Ramos (cell line): ENCODE data around the gene OPRL1.

ENCODE experiments used
- in situ Hi-C: fragments of 300-500 bp; cut with MboI; formaldehyde crosslinking; loops from one replicate; pipeline ENCODE4 v1.14.3; 2022; ENCODE audit warnings: low sequenced_read_pairs; ENCODE audit not compliant: unreplicated experiment

OPRL1 gene

DNA sequence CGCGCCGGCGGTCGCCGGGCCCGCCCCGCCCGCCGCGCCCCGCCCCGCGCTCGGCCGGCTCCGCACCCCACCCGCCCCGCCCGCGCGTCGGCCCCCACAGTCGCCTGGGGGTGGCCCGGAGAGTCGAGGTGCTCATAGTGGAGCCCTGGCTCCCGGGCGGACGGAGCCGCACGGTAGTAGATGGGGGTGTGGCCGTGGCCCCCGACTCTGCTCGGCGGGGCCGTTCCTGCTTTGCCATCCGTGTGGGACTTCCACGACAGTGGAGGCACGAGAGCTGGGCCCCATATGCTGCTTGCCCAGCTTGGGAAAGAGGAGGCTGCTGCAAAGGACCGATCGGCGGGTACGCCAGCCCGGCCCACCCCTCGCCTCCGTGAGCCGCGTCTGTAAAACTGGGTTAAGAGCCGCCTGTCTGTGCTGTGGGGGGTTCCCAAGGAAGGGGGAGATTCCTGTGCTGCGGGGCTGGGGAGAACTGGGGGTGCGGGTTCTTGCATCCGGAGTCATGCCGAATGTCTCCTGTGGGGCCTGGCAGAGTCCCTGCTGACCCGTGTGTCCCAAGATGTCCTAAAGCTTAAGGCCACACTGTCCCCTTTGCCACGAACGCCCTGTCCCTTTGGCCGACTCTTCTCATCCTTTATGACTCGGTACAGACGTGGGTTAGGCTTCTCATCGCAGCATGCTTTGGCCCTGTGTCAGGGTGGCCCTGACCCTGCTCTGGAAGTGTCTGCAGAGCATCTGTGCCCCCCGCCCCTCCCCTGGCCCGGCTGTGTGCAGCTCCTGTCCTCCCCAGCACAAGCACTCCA is at the start of gene OPRL1:
Gene OPRL1 (plus strand): TSS at position 70 of the 800 bp plus-strand sequence. CDS start 12,639 bp downstream, outside the sequence.
- in situ Hi-C loops: no loop called here

DNA sequence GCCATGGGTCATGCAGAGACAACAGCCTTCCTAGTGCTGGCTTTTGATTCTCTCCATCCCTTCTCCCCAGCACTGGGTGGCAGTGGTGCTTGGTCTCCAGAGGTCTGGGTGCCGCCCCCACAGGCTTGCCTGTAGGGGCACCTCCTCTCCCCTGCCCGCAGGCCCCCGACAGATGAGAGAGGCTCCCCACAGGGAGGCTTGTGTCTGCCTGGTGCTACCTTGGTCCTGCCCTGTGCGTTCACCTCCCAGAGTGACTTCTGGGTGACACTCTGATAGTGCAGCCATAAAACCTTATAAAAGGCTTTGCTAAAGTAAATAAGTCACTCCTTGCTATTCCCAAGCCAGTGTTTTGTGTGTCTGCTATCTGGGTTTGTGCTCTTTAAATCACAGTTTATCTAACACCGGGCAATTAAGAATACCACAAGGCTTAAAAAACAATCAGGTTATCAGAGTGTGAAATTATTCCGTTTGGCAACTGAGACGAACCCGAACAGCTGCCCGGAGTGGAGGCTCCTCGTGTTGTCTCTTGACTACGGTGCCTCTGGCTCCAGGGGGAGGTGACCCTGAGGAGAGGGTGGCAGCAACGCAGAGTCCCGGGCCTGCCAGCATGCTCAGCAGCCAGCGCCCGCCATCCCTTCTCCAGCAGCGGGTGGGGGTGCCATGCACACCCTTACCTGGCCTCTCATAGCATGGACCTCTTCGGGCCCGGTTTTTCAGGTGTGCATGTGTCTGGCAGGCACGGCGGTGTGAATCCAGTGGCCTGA is 49.3 kb upstream of the OPRL1 start:
- in situ Hi-C loops: no loop called here

DNA sequence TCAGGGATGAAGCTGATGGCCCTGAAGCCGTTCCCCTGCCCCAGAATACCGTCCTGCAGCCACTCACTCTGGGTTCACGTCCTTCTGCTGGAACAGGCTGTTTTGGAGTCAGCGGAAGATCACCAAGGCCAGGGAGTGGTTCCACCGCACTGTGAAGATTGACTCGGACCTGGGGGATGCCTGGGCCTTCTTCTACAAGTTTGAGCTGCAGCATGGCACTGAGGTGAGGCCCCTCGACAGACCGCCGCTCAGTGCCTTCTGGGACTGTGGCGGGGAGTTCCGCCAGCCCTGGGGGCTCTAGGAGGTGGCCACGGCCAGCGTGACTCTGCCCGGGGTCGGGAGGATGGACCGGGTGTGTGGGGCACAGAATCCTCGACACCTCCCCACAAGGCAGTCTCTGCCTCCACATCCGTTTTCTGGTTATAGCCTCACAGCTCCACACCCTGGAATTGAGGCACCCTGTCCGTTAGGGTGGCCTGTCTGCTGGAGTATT is 48.0 kb upstream of the OPRL1 start:
- in situ Hi-C loops: no loop called here

DNA sequence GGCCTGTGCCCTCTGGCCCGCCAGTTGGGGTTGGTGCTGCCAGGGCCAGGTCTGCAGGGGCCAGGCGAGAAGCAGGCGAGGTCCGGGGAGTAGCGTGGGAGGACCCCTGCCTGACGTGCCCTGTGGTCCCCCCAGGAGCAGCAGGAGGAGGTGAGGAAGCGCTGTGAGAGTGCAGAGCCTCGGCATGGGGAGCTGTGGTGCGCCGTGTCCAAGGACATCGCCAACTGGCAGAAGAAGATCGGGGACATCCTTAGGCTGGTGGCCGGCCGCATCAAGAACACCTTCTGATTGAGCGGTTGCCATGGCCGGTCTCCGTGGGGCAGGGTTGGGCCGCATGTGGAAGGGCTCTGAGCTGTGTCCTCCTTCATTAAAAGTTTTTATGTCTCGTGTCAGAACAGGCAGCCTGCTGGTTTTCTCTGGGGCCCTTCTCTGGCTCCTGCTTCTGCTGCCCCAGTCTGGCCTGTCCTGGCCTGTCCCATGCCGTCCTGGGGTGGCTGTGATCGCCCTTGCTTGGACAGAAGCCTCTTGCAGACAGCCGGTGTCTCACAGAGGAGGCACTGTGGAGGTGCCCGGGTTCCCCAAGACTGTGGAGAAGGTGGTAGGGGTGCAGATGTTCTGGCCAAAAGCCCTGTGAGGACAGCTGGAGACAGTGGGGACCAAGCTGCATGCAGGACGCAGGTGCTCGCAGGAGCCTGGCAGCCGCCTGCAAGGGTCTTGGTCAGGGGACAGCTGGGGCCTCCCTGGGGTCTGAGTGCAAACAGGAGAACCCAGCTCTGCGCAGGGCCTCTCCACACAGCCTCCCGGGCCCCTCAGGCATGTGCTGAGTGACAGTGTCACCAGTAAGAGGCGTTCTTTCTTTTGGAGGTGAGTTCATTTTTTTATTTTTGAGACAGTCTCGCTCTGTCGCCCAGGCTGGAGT is 46.9 kb upstream of the OPRL1 start:
- in situ Hi-C loops: no loop called here

DNA sequence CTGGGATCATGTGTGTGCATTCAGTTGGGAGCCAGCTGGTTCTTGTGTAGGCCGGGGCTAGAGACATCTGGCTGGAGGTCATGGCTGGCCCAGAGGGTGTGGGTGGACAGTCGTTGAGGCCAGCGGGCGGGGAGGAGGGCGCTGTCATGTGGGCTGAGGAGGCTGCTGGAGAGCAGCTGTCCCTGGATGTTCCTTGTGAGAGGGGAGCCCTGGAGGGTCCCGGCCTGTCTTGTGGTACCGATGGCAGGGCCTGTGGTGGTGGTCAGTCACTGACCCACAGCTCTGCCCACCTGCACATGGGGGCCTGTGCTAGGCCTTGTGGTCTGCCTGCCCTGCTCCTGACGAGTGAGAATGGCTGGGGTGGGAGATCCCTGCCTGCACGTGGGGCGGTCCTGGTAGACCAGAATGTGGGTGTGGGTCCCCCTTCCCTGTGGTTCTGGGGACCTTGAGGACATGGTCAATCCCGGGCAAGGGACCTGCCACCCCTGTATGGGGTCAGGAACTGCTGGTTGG is 45.8 kb upstream of the OPRL1 start:
- in situ Hi-C loops: no loop called here

DNA sequence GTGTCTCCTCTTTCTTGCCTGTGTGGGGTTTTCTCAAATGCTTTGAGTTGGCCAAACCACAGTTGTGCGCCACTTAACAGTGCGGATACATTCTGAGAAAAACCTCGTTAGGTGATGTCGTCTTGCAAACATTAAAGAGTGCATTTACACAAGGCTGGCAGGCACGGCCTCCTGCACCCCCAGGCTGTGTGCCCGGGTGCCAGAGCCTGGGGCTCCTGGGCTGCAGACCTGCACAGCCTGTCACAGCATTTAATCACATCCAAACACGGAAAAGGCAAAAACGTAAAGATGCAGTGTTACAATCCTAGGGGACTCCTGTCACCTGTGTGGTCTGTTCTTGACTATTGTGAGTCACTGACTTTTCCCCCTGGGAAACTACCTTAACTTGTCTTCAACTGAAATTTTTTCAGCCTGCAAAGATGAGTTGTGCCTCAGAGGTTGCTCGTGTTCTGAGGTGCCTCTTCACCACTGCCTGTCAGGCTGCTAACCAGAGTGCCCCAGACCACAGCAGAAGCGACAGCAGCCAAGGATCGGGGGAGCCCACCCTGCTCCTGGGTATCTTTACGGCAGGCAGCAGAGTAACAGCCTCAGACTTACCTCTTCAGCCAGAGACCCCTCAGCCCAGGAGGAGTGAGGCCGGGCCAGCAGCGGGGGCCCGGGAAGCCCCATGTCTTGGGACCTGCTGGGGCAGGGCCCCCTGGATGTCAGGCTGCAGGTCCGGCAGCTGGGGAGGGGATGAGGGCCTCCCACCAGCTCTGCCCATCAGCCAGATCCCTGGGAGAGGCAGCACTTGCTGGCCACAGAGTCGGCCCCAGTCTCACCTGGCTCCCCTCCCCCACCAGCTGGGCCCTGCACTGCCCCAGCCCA is 44.6 kb upstream of the OPRL1 start:
- in situ Hi-C loops: no loop called here

DNA sequence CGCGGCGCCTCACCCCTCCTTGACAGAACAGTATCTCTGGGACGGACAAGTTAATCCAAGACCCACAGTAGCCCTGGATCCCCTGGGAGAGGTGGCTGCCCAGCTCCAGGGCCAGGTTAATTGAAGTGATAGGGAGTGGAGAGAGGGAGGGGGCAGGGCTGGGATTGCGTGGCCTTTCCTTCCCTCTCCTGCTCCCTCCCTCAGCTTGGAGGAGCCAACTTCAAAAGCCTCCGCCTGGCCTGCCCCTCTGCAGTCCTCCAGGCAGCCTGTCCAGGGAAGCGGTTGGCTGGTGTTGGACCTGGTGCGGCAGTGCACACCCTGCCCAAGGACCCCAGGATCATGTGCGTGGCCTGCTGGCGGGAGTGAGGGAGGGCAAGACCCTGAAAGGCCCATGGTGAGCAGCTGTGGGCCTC is 43.9 kb upstream of the OPRL1 start, which contains the start of gene C20orf204:
Gene C20orf204 (plus strand): TSS at position 250 of the 413 bp plus-strand sequence. CDS start 142 bp downstream, at position 392.
- in situ Hi-C loops: no loop called here

DNA sequence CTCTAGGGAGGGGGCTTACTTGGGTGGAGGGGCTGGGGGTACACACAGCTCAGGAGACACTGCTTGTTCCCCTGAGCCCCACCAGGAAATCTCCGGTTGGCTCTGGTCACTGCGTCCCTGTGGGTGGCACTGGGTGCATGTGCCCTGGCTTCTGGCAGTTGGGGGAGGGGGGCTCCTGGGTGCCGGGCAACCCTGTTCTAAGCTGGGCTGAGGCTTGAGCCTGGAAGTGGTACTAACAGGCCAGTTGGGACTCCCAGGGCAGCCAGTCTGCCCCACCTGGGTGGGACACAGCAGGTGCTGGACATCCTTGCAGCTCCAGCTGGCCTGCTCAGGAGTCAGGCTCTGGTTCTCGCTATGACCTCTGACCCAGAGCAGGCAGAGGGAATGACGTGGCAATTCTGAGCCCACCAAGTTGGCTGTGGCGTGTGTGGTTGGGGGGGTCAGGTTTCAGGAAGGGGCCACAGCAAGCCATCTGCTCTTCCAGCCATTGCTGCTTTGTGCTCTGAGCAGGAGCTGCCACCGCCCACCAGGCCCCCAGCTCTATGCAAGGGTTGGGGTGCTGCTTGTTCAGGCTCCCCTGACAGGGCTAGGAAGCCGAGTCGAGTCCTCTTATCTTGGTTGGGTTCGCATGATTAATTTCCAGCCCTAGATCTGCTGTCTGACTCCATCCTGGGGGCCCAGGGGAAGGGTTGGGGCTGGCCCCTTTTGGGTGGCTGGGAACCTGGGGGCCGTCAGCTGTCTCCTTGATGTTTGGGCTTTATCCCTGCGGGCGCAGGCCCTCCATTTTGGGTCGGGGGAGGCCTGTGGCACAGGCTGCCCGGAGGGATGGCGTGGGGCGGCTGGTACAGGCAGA is 43.3 kb upstream of the OPRL1 start:
- in situ Hi-C loops: no loop called here

DNA sequence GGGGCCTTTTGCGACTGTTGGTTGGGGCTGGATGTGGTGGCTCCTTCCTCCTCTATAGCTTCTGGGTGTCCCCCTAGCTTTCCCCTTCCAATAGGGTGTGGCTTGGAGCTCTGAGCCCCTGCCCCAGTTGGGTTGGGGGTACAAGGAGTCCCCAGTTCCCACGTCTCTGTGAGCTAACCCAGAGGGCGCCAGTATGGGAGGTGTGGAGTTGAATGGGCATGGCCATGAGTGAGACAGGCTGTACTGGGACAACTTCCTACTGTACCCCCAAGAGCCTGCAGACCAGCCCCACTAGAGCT is 42.7 kb upstream of the OPRL1 start:
- in situ Hi-C loops: no loop called here

DNA sequence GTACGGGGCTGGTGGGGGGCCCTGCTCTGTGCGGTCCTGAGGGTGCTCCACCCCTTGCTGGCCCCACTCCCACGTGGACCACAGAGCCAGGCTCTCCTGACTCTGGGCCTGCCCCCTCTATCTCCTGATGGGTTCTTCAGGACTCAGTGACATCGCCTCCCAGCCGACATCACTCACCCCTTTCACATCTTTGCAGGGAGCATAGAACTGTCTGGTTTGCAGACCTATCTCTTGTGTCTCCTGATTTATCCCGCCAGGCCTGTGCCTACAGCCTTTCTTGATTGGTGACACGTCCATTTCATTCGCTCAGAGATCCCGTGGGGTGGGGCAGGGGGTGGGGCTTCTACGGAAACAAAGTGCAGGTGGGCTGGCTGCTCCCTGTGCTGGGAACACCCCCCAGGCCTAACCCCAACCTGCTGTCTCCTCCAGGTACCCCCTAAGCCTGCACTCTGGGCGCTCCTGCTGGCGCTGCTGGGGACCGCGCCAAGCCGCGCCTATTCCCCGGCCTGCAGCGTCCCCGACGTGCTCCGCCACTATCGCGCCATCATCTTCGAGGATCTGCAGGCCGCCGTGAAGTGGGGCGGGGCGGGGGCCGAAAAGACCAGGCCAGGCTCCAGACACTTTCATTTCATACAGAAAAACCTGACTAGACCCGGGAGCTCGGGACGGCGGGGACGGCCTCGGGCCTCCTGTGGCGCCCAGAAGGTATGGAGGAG is 42.2 kb upstream of the OPRL1 start:
- in situ Hi-C loops: no loop called here

DNA sequence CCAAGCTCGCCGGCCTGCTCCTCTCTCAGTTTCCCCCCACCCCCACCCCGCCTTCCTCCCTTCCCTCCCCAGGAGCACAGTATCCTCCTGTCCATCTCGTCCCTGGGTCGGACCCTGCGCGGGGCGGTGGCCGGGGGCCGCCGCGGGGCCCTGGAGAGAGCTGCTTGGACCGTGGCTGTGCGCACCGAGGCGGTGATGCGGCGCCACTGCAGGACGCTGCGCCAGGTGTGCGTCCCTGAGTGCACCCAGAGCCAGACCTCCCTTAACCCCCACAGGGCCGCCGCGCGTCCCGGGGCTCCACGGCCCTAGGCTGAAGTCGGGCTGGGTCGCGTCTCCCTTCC is 41.7 kb upstream of the OPRL1 start:
- in situ Hi-C loops: no loop called here

DNA sequence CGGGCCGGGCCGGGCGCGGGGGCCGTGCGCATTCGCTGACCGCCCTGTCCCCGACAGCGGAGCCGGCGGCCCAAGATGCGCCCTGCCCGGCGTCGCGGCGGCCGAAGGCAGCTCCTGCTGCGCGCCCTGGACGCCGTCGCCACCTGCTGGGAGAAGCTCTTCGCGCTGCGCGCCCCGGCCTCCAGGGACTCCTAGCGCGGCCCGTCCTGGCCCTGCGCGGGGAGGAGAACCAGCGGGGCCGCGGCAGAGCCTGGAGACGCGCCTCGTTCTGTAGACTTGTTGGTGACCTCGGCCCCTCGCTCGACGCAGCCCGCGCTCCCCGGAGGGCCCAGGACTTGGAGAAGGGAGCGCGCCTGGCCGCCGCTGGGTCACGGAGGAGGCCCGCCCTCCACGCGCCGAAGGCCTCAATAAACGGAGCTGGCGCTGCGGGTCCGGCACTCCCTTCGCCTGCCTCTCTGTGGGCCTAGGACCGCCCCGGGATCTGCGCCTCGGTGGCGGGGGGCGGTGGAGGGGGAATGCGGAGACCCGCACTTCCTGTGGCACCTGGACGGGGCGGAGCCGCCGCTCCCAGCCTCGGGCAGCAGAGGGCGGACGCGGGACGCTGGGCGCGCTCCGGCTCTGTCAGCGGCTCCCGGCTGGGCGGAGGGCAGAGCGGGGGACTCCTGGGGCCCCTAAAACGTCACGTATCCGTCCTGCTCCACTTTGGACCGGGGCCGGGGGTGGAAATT is 41.2 kb upstream of the OPRL1 start:
- in situ Hi-C loops: no loop called here

DNA sequence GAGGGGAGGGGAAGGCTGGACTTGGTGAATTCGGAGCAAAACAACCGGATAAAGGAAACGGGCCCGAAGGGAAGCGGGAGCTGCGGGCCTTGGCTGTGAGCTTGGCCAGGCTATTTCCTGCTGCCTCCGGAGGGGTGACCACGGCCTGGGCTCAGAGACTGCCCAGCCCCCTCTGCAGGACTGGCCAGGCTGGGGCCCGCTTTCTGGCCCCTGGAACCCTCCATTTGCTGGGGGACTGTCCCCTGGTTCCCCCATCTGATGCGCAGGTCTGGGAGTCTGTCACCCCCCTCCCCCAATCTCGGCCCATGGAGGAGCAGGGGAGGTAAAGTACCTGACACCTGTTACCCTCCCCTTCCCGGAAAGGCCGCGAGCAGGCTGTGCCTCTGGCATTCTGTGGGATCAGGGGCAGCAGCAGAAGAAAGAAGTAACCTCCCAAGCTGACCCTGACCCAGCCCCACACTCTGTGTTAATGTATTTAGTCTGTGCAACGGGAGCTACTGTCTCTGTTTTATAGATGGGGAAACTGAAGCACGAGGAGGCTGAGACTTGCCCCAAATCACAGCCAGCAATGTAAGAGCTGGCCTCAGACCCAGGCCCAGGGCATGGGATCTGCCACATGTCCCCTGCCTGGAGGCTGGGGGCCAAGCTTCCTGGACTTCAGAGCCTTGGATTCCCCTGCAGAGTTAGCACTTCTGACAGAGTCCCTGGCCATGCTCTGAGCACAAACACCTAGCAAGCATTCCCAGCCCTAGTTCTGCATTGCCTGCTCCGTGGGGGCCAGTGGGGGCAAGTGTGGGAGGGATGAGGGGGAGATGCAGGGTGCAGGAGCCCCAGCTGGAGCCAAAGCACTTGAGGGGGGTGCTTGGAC is 40.4 kb upstream of the OPRL1 start:
- in situ Hi-C loops: loop anchor here (10.0 kb wide), 1 partner anchor 85 kb away; no protein-coding TSS in a partner anchor

DNA sequence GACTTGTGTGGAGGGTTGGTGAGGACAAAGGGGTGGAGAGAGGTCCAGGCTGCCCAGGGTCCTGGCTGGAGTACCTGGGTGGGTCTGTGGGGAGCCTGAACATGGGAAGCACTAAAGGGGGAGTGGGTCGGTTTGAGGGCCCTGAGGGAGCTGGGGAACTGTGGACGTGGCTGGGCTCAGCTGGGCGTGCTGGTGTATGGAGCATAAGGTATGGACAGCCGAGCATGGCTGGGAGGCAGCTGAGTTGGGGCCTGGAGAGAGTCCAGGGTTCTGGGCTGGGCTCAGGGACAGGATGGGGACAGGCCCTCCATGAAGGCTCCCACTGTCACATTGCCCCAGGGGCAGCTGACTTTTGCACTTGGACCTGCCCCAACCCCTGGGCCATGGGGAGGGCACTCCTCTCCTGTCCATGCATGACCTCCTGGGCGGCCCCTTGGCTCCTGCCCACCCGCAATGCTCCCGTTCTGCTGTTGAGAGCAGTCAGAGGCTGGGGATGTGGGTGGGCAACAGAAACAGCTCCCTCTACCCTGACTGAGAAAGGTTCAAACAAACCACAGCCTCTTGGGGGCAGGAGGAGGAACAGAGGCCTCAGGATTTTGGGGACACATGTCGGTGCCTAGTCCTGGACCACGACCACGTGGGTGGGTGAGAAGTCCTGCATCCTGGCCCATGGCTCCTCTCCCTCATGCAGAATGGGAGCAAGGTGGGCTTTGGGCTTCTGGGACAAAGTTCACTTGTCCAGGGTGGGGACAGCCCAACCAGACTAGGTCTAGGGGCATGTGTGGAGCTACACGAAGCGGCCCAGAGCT is 39.4 kb upstream of the OPRL1 start:
- in situ Hi-C loops: loop anchor here (10.0 kb wide), 1 partner anchor 84 kb away; no protein-coding TSS in a partner anchor

DNA sequence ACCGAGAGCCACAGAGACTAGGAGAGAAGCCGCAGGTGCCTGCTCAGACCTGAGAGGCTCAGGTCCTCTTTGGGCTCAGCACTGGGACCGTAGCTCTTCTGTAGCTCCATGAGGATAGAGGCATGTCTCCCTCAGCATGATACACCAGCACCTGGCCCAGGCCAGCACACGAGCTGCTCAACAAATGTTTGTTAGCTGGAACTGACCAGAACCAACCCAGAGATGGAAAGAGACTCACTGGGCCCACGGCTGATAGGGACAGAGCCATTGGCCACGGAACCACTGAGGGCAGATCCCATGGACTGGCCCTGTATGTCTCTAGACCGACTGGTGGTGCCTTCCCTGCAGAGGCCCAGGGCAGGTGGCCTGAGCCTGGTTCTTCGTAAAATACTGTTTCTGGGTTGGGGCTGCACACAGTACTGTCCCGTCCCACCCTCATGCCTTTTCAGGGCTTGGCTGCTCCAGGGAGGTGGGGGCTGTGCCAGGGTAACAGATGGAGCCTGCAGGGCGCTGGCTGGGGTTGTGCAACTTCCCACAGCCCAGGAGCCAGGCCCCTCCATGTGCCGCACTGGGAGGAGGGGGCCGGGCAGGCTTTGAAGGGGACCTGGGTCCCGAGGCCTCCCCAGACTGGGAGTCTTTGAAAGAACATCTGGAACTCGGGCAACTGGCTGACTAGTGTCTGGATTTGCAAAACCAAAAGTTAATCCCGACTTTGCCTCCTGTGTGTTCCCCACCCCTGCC is 38.7 kb upstream of the OPRL1 start:
- in situ Hi-C loops: loop anchor here (10.0 kb wide), 1 partner anchor 84 kb away; no protein-coding TSS in a partner anchor
